Activated CD8-positive, alpha-beta memory T cell treated with anti-CD3 and anti-CD28 coated beads, Interleukin-2, amount 50 U/mL, for 1 hour (primary cell): ENCODE measurements around the gene ADGRG3.
"Not testable (repeated sequence)": the region's sequence is repeated elsewhere in the genome, so short reads cannot be mapped to it uniquely, and the experiment has no call there.

ENCODE experiments used
- DNase-seq: peaks from one replicate; pipeline ENCODE4 v3.0.0-alpha.2; 2020; ENCODE audit errors: extremely low read depth

The ADGRG3 gene

GRCh38 chr16:57663917-57664661 is 4.0 kb upstream of the ADGRG3 start:
- DNase-seq, result no peak

- no peak for DNase-seq
Measured at GRCh38 chr16:57664662-57665025, 3.5 kb upstream of the ADGRG3 start.

- no peak for DNase-seq
Measured at GRCh38 chr16:57665541-57665940, 2.6 kb upstream of the ADGRG3 start.

GRCh38 chr16:57666353-57667047 is 1.6 kb upstream of the ADGRG3 start:
- no peak for DNase-seq

GRCh38 chr16:57667048-57667525 is 1.0 kb upstream of the ADGRG3 start:
- no peak for DNase-seq

GRCh38 chr16:57667526-57668262 is 412 bp upstream of the ADGRG3 start:
- DNase-seq, result no peak

- DNase-seq, result no peak
Measured at GRCh38 chr16:57668630-57669475, 747 bp downstream of the ADGRG3 start.

GRCh38 chr16:57669476-57670162 is 1.5 kb downstream of the ADGRG3 start:
- no peak for DNase-seq

- no peak for DNase-seq
Measured at GRCh38 chr16:57670196-57670595, 2.1 kb downstream of the ADGRG3 start.

- not testable (repeated sequence) for DNase-seq
Measured at GRCh38 chr16:57671451-57671850, 3.3 kb downstream of the ADGRG3 start.

GRCh38 chr16:57672416-57672815 is 4.3 kb downstream of the ADGRG3 start:
- DNase-seq, result no peak

GRCh38 chr16:57672824-57673223 is 4.7 kb downstream of the ADGRG3 start:
- no peak for DNase-seq

- DNase-seq, result no peak
Measured at GRCh38 chr16:57675741-57676551, 7.8 kb downstream of the ADGRG3 start.

- DNase-seq, result no peak
Measured at GRCh38 chr16:57676553-57677085, 8.5 kb downstream of the ADGRG3 start.

- DNase-seq, result no peak
Measured at GRCh38 chr16:57677622-57678369, 9.7 kb downstream of the ADGRG3 start.

- DNase-seq, result no peak
Measured at GRCh38 chr16:57679016-57679415, 10.9 kb downstream of the ADGRG3 start.

- no peak for DNase-seq
Measured at GRCh38 chr16:57679767-57680482, 11.8 kb downstream of the ADGRG3 start.

GRCh38 chr16:57680842-57681375 is 12.8 kb downstream of the ADGRG3 start:
- no peak for DNase-seq
